Left lobe of liver (tissue), 2 donors: Measurements from ENCODE around the gene RAD17. TPM values are rescaled to one million over a fixed set of nuclear protein-coding genes. Genes with fewer than 3 reads are reported as not detected.
"Not testable (repeated sequence)": the region's sequence is repeated elsewhere in the genome, so short reads cannot be mapped to it uniquely, and the experiment has no call there.

Source experiments
- ATAC-seq: fragments of 200-7000 bp; cut with Tn5 transposase; one replicate; pipeline ENCODE4 v1.9.1; 2020; ENCODE audit warnings: mild to moderate bottlenecking, moderate library complexity
- DNase-seq: peaks from one replicate; pipeline ENCODE4 v3.0.0-alpha.2; 2020; ENCODE audit warnings: low spot score
- total RNA-seq: library from RNA; stranded (reverse); gene quantifications from one replicate; pipeline ENCODE4 v1.2.1, GENCODE V29; 2021
- donor health status: DM: no; HTN: no; CAD: no; lungs with moderate emphysema.
- donor health status: DM: no; HTN: yes; CAD: no.

Gene RAD17
- total RNA-seq, 1 donor from 2014 or later: 8.9 TPM

DNA sequence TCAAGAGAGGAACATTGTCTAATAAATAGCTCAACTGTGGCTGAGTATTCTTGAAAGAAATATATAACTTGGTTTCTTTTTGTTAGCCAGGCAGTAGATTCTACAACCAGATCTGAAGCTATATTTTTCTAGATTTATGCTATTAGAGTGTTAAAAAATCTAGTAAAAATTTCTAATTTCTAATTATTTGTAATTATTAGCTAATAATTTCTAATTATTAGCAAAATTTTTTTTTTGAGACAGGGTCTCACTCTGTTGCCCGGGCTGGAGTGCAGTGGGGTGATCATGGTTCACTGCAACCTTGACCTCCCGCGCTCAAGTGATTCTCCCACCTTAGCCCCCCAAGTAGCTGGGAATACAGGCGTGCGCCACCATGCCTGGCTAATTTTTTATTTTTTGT lies 2.8 kb downstream of the RAD17 start:
- no peak for ATAC-seq
- DNase-seq: no peak

DNA sequence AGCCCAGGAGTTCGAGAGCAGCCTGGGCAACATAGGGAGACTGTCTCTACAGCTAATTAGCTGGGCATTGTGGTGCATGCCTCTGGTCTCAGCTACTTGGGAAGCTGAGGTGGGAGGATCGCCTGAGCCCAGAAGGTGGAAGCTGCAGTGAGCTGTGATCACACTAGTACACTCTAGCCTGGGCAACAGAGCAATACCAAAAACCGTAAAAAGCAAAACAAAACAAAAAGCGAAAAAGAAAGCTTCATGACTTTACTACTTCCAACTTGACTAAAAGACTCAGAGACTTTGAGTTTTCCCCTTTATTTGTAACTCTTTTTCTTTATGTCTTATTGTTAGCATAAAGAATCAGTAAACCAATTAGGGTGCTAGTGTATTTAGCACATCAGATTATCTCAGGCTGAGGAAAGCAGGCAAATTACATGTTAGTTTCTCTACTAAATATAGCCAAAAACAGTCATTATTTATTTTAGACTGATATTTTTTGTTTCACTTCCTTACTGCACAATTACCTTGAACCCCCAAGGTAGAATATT lies 5.4 kb downstream of the RAD17 start:
- DNase-seq: no peak
- ATAC-seq: no peak

DNA sequence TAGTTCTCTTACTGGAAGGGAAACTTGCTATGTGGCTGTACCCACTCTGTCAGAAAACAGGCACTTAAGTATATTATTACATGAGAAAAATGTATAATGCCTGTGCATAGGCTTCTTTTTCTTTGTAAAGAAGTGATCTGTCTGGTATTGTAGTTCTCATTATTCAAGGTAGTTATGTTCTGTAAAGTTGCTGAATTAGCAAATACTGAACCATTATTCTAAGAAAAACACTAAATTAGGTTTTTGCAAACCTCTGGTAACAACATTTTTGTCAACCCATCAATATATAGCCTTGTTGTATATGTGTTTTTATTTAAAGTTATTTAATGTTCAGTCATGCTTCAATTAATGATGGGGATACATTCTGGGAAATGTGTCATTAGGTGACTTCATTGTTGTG lies 8.8 kb downstream of the RAD17 start:
- ATAC-seq (no peak), DNase-seq (no peak)

DNA sequence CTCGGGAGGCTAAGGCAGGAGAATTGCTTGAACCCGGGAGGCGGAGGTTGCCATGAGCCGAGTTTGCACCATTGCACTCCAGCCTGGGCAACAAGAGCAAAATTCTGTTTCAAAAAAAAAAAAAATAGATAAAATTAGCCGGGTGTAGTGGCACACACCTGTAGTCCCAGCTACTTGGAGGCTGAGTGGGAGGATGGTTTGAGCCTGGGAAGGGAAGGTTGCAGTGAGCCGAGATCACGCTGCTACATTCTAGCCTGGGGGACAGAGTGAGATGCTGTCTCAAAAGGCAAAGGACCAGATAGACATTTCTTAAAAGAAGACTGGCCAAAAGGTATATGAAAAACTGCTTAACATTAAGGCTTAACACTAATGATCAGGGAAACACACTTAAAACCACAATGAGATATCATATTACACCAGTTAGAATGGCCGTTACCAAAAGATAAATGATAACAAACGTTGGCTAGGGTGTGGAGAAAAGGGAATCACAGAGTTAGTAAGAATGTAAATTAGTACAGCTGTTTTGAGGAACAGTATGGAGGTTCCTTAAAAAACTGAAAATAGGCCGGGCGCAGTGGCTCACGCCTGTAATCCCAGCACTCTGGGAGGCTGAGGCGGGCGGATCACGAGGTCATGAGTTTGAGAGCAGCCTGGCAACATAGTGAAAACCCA lies 35.2 kb downstream of the RAD17 start:
- no peak for ATAC-seq
- no peak for DNase-seq

DNA sequence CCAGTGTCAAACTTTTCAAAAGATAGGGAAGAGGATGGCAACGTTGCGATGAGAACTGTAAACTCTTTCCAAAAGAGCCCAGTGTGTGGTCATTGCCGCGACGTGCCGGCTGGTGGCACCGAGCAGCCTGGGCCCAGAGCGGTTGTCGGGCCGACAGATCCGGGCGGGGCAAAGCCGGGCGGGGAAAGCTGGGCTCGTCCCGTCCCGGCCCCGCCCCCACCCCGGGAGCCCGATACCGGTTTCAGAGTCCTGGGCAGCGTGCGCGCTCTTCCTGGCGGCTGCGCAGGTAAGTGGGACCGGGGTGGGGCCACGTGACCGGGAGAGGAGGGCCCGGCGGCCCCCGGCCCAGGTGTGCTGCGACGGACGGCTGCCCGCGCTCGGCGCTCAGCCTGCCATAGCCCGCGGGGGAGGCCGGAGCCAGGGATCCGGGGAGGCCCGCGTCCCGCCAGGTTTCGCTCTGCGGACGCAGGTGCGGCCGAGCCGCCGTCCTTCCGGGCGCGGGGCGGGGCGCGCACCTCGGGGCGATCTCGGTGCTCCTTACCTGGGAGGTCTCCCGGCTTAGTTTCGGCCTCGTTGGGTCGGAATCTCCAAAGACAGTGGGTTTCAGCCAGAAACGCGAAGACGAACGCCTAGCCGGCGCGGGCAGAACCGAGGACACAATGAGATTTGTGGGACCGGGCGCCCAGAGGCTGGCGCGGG lies 45.4 kb downstream of the RAD17 start, which contains the start of gene MARVELD2:
MARVELD2 (plus strand) TSS at position 232 of the 699 bp plus-strand sequence. CDS start 4,270 bp downstream, outside the sequence.
- ATAC-seq: peak; percentile 96
- peak; percentile 96 for DNase-seq

DNA sequence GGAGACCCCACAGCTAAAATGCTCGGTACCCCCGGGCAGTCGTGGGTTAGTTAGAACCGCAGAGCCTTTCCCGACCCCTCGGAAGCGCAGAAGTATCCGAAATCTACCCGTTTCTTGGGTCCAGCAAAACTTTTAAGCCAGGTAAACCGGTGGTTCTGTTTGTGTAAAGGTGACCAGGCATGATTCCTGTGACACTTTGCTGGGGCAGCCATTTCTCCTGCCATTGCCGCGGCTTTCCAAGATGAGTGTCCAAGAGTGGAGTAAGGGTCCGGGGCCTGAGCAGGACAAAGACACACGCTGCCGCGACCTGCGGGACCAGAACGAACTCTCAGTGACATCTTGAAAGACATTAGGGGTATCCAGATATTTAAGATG lies 46.0 kb downstream of the RAD17 start:
- DNase-seq (peak; percentile 55), ATAC-seq (peak; percentile 56)

DNA sequence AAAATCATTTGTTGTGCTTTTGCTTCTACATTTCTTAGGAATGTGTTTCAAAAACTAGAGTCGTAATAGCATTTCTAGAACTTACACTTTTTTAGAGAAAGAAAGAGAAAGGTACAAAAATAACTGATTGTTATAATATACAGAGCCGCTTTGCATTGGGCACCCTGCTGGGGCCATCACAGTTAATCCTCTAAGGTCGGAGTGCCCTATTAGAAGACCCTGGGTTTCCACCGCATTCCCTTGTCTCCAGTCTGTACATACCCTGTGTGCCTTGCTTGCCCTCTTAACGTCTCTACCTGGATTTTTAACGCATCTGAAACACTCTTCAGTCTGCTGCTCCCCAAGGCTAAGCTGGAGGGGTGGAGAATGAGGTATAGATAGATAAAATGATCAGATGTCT lies 46.6 kb downstream of the RAD17 start:
- no peak for ATAC-seq
- no peak for DNase-seq

DNA sequence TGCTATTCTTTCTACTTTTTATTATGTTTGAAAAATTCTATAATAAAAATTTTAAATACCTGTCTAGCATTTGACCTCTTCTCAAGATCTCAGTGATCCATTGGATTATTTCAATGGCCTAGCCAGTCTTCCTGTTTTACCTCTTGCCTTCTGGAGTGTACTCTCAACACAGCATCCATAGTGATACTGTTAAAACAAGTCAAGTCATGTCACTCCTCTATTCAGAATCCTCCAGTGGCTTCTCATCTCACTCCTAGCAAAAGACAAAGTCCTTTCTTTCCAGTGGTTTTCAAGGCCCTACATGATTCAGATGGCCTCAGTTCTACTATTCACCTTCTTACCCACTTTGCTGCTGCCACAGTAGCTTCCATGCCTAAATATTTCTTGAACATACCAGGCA lies 47.1 kb downstream of the RAD17 start:
- DNase-seq: no peak
- no peak for ATAC-seq

DNA sequence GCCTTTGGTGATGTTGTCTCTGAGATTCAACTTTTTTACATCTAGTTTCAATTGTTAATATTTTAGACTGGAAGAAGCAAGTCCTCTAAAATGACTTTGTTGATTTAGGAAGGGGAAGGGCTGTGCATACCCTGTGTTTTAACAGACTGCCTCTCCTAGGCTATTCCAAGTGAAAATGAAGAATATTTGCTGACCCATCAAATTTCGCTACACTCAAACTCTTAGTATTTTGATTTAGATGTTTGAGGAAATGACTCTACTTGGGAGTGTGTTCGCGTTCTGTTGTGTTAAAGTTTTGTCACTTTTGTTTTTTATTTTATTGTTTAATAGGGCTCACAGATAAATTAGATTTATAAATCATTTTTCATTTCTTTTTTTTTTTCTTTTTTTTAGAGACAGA lies 48.9 kb downstream of the RAD17 start:
- DNase-seq (no peak), ATAC-seq (no peak)

DNA sequence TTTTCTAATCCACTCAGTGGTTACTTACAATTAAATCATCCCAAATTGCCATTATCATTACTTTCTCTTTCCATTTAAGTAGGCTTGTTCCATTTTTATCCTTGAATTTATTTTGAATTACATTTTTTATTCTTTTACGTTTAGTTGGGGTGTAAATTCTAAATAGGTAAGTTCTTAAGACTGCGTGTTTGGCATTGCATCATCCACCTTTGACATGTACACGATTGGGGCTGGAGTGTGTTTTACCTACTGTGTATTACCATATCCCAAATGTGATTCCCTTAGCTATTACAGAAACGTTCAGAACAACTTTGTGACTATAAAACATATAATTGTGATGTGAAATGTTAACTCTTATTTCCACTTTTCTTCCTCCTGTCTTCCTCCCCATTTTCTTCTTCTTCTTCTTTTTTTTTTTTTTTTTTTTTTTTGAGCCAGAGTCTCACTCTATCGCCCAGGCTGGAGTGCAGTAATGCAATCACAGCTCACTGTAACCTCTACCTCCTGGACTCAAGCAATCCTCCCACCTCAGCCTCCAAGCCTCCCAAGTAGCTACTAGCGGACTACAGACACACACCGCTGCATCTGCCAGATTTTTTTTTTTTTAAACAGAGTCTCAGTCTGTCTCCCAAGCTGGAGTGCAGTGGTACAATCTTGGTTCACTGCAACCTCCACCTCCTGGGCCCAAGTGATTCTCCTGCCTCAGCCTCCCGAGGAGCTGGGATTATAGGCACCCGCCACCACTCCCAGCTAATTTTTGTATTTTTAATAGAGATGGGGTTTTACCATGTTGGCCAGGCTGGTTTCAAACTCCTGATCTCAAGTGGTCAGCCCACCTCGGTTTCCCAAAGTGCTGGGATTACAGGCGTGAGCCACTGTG lies 62.0 kb downstream of the RAD17 start:
- ATAC-seq: no peak
- DNase-seq: no peak

DNA sequence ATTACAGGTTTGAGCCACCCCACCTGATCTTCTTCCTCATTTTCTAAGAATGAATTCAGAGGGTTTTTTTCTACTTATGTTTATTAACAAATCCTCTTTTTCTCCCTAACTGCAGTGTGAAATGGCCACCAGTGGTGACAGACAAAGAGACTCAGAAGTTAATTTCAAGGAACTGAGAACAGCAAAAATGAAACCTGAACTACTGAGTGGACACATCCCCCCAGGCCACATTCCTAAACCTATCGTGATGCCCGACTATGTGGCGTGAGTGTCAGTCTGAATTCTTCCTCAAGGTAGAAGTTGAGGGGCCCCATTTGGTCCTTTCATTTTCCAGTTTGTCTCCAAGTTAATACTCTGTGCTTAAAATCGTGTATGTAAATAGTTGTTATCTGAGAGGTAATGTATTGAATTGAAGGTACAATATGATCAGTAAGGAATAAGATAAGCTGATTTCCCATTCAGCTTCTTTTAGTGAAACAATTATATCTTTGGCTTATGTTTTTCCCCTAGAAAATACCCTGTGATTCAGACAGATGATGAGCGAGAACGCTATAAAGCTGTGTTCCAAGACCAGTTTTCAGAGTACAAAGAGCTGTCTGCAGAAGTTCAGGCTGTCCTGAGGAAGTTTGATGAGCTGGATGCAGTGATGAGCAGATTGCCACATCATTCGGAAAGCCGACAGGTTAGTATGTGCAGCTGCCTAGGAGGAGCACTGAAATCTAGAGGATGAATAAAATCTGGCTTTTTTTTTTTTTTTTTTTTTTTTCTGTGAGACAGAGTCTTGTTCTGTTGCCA lies 63.0 kb downstream of the RAD17 start:
- DNase-seq: no peak
- no peak for ATAC-seq

DNA sequence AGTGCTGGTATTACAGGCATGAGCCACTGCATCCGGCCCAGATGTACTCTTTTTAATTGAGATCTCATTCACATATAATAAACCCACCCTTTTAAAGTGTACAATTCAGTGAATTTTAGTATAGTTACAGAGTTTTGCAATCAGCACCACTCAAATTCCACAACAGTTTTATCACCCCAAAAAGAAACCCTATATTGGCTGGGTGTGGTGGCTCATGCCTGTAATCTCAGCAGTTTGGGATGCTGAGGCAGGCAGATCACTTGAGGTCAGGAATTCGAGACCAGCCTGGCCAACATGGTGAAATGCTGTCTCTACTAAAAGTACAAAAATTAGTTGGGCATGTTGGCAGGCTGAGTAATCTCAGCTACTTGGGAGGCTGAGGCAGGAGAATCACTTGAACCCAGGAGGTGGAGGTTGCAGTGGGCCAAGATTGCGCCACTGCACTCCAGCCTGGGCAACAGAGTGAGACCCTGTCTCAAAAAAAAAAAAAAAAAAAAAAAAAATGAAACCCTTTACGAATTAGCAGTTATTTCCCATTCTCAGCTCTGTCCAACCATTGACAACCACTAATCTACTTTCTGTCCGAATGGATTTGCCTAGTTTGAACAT lies 65.8 kb downstream of the RAD17 start:
- not testable (repeated sequence) for ATAC-seq, DNase-seq

DNA sequence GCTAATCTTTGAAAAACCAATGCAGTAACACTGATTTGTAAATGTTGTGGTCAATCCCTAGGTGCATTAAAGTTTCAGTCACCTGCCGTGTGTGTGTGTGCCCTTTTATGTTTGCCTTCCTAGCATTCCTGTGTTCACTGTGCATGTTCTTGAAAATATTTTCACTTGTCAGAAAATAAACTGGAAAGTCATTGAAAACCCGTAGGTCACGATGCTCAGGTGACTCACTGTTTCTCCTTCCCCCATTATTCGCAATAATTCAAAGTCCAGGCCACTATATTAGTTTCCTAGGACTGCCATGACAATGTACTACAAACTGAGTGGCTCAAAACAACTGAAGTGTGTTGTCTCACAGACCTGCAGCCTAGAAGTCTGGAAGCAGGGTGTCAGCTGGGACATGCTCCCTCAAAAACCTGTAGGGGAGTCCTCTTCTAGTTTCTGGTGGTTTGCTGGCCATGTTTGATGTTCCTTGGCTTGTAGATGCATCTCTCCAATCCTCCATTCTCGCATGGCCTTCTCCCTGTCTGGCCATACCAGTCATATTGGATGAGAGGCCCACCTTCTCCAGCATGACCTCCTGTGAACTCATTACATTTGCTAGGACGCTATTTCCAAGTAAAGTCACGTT lies 74.6 kb downstream of the RAD17 start:
- peak; percentile 89 for ATAC-seq
- DNase-seq: no peak

DNA sequence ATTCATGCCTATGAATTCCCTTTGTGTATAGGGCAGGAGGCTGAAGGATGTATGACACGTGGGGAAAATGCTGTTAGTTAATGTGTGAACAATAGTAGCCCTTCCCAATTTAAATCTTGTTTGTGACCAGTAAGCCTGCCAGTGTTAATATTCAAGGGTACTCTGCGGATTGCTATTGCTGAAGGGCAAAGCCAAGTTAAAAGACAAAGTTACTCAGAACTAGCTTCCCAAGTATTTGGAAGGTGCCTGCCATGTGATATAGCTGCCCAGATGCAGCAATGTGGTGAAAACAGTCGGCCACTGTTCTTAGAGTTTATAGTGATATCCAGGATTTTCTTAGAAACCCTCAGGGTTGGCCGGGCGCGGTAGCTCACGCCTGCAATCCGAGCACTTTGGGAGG lies 79.9 kb downstream of the RAD17 start:
- DNase-seq (no peak), ATAC-seq (no peak)

DNA sequence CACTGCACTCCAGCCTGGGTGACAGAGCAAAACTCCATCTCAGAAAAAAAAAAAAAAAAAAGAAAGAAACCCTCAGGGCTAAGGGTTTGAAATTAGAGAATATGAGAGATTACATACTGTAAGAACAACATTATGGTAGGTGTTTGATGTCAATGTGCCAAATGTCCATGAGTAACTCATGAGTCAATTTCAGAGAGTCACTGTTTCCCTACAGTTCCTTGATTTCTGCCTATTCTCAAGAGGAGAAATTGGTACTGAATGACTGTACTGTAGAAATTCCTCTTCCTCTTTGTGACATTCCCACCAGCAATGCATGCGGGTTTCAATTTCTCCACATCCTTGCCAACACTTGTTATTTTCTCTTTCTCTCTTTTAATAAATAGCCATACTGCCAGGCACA lies 80.5 kb downstream of the RAD17 start:
- ATAC-seq (no peak), DNase-seq (no peak)

DNA sequence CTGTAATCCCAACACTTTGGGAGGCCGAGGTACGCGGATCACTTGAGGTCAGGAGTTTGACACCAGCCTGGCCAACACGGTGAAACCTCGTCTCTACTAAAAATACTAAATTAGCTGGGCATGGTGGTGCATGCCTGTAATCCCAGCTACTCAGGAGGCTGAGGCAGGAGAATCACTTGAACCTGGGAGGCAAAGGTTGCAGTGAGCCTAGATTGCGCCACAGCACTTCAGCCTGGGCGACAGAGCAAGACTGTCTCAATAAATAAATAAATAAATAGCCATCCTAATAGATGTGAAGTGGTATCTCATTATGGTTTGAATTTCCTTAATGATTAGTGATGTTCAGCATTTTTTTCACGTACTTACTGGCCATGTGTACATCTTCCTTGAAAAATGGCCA lies 80.9 kb downstream of the RAD17 start:
- not testable (repeated sequence) for ATAC-seq
- DNase-seq: peak; percentile 54

DNA sequence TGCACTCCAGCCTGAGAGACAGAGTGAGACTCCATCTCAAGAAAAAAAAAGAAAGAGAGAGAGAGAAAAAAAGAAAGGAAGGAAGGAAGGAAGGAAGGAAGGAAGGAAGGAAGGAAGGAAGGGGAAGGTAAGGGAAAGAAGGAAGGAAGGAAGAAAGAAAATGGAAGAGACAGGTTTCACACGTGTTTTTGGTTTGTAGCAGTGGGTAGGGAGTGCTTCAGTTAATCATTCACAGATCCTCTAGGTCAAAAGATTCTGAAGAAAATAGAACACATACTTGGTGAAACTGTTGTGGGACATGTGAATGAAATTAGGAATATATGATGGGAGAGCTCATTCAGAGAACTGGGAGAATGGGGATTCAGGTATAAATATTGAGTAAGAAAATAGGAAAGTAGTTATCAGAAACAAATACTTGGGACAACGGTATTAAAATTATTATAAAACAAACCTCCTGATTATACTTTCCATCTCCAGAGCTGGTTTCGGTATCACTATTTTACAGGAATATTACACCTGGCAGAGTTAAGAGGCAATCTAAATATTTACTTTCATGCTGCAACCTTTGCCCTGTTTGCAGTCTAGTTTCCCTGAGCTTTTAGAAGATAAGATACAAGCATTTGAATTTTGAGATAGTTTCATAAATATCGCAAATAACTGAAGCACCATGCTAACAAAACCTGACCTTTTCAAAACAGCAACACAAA lies 82.5 kb downstream of the RAD17 start:
- ATAC-seq (peak; percentile 68), DNase-seq (no peak)

DNA sequence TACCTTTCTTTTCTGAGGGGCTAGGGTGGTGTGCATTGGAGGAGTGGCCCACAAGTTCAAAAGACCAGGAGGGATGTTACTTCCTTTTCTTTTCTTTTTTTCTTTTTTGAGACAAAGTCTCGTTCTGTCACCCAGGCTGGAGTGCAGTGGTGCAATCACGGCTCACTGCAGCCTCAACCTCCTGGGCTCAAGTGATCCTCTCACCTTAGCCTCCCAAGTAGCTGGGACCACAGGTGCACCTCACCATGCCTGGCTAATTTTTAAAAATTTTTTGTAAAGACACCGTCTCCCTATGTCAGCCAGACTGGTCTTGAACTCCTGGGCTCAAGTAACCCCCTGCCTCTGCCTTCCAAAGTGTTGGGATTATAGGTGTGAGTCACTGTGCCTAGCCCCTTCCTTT lies 83.9 kb downstream of the RAD17 start:
- ATAC-seq, DNase-seq: not testable (repeated sequence)
